HCT116 (cell line): Measurements from ENCODE around the gene ZNF783. TPM values are rescaled to one million over a fixed set of nuclear protein-coding genes. Genes with fewer than 3 reads are reported as not detected.

Experiments used
- ATAC-seq: fragments of 200-7000 bp; cut with Tn5 transposase; 2 replicates; pipeline ENCODE4 v1.9.1; 2020; ENCODE audit warnings: mild to moderate bottlenecking, moderate library complexity
- BruUV-seq: library from RNA; stranded (reverse); fragments of 400-500 nt; replicated peaks from 2 replicates; lab custom pipeline; 2021; lab: Mats Ljungman, UMichigan
- CTCF ChIA-PET: fragments of 300-600 bp; sonication (Branson Sonifier 250); formaldehyde crosslinking; loops from one replicate; lab custom pipeline; 2021; ENCODE audit warnings: antibody characterized with exemption; lab: Charles Lee
- POLR2A ChIA-PET: fragments of 300-600, 350-600 bp; sonication (Branson Sonifier 250); formaldehyde crosslinking; loops from one replicate; lab custom pipeline; 2021; ENCODE audit warnings: antibody characterized with exemption; lab: Charles Lee
- RAD21 ChIA-PET, 2 experiments: fragments of 300-600 bp; sonication (Branson Sonifier 250); formaldehyde crosslinking; loops; one replicate each; lab custom pipeline; 2023; ENCODE audit warnings: low total read pairs in 2 of 2; ENCODE audit not compliant: uncharacterized antibody in 2 of 2, unreplicated experiment in 2 of 2, low non-redundant PET in 1 of 2; lab: Charles Lee
- DNase-seq: peaks from one replicate; pipeline ENCODE4 v3.0.0-alpha.2; 2010; ENCODE audit warnings: low read depth, low spot score
- H2AFZ ChIP-seq: fragments of 200-600 bp; shearing (Covaris generic), sonication (generic); 2 replicates; pipeline ENCODE4 v1.6.1; 2017; ENCODE audit warnings: low read depth, mixed run types, mixed read lengths, antibody characterized with exemption, low read length; ENCODE audit not compliant: poor library complexity, severe bottlenecking
- H3K27ac ChIP-seq: 2 replicates; pipeline ENCODE4 v1.5.1; 2012; ENCODE audit warnings: low read depth, low read length
- H3K27me3 ChIP-seq: fragments of 200-600 bp; sonication (generic); 2 replicates; pipeline ENCODE4 v1.6.1; 2016; ENCODE audit warnings: mixed run types, low read length, mixed read lengths; ENCODE audit not compliant: insufficient read depth
- H3K36me3 ChIP-seq, 2 experiments: fragments of 200-500 bp in 1 of 2; fragments of 200-600 bp in 1 of 2; sonication (Bioruptor generic) in 1 of 2; sonication (generic) in 1 of 2; 2 replicates each; pipeline versions ENCODE4 v1.5.1 to v1.6.1; 2014 to 2016; ENCODE audit warnings: low read length in 2 of 2, inconsistent platforms in 1 of 2, mixed read lengths in 1 of 2, mixed run types in 1 of 2; ENCODE audit not compliant: insufficient read depth in 2 of 2, control insufficient read depth in 1 of 2
- H3K4me1 ChIP-seq, 2 experiments: fragments of 200-600 bp in 1 of 2; sonication (generic) in 1 of 2; 2 replicates each; pipeline versions ENCODE4 v1.5.1 to v1.6.1; 2012 to 2017; ENCODE audit warnings: low read length in 2 of 2, inconsistent platforms in 1 of 2, mild to moderate bottlenecking in 1 of 2, mixed read lengths in 1 of 2, mixed run types in 1 of 2, moderate library complexity in 1 of 2; ENCODE audit not compliant: insufficient read depth in 2 of 2, control insufficient read depth in 1 of 2
- H3K4me2 ChIP-seq: fragments of 200-600 bp; sonication (generic); 2 replicates; pipeline ENCODE4 v1.6.1; 2017; ENCODE audit warnings: mixed run types, low read length, mixed read lengths
- H3K4me3 ChIP-seq, 2 experiments: fragments of 200-600 bp in 1 of 2; sonication (generic) in 1 of 2; replicated peaks in 1 of 2; 2 replicates each; pipeline ENCODE4 v1.5.1; 2011 to 2016; ENCODE audit warnings: low read length in 2 of 2, control low read depth in 1 of 2, low read depth in 1 of 2, mild to moderate bottlenecking in 1 of 2, mixed read lengths in 1 of 2, mixed run types in 1 of 2
- H3K79me2 ChIP-seq: fragments of 200-600 bp; sonication (generic); 2 replicates; pipeline ENCODE4 v1.6.1; 2017; ENCODE audit warnings: mild to moderate bottlenecking, mixed run types, low read length, moderate library complexity, mixed read lengths; ENCODE audit not compliant: insufficient read depth
- H3K9ac ChIP-seq: fragments of 200-600 bp; sonication (generic); 2 replicates; pipeline ENCODE4 v1.6.1; 2016; ENCODE audit warnings: low read length, mixed read lengths
- H3K9me2 ChIP-seq: fragments of 200-600 bp; sonication (generic), shearing (Covaris generic); 2 replicates; pipeline ENCODE4 v1.6.1; 2017; ENCODE audit warnings: mixed run types, mild to moderate bottlenecking, moderate library complexity; ENCODE audit not compliant: insufficient read depth
- H3K9me3 ChIP-seq, 2 experiments: fragments of 200-500 bp in 1 of 2; fragments of 200-600 bp in 1 of 2; sonication (Bioruptor generic) in 1 of 2; sonication (generic) in 1 of 2; 2 replicates each; pipeline ENCODE4 v1.6.1; 2014 to 2017; ENCODE audit warnings: low read length in 2 of 2, mixed read lengths in 2 of 2, inconsistent platforms in 1 of 2, low read depth in 1 of 2, mild to moderate bottlenecking in 1 of 2, mixed run types in 1 of 2, moderate library complexity in 1 of 2; ENCODE audit not compliant: control insufficient read depth in 1 of 2, insufficient read depth in 1 of 2
- H4K20me1 ChIP-seq: fragments of 200-600 bp; sonication (generic), shearing (Covaris generic); 2 replicates; pipeline ENCODE4 v1.6.1; 2017; ENCODE audit warnings: mixed run types, mild to moderate bottlenecking, moderate library complexity; ENCODE audit not compliant: insufficient read depth
- CEBPB ChIP-seq: IDR thresholded peaks from 2 replicates; pipeline ENCODE4 v1.6.1; 2012; ENCODE audit warnings: low read depth
- EGR1 ChIP-seq: IDR thresholded peaks from 2 replicates; pipeline ENCODE4 v1.6.1; 2012; ENCODE audit warnings: low read depth
- EZH2 ChIP-seq: fragments of 200-600 bp; sonication (generic); IDR thresholded peaks from 2 replicates; pipeline ENCODE4 v1.6.1; 2017; ENCODE audit warnings: antibody characterized with exemption, mixed run types
- EZH2phosphoT487 ChIP-seq: fragments of 200-600 bp; IDR thresholded peaks from 2 replicates; pipeline ENCODE4 v1.6.1; 2018; ENCODE audit warnings: antibody characterized with exemption, borderline replicate concordance
- FOSL1 ChIP-seq: IDR thresholded peaks from 2 replicates; pipeline ENCODE4 v1.6.1; 2012; ENCODE audit warnings: low read depth
- JUND ChIP-seq: IDR thresholded peaks from 2 replicates; pipeline ENCODE4 v1.6.1; 2012
- POLR2A ChIP-seq: IDR thresholded peaks from 2 replicates; pipeline ENCODE4 v1.7.0; 2011; ENCODE audit warnings: borderline replicate concordance; ENCODE audit not compliant: insufficient read depth, insufficient read length; ENCODE audit errors: extremely low read depth
- POLR2AphosphoS5 ChIP-seq: IDR thresholded peaks from 2 replicates; pipeline ENCODE4 v1.6.1; 2011; ENCODE audit warnings: mild to moderate bottlenecking, low read depth, low read length, moderate library complexity
- REST ChIP-seq: IDR thresholded peaks from 2 replicates; pipeline ENCODE4 v1.6.1; 2012; ENCODE audit warnings: low read depth
- SIN3A ChIP-seq: IDR thresholded peaks from 2 replicates; pipeline ENCODE4 v1.6.1; 2012; ENCODE audit warnings: low read depth
- SRF ChIP-seq: IDR thresholded peaks from 2 replicates; pipeline ENCODE4 v1.6.1; 2012; ENCODE audit warnings: low read depth
- TCF7L2 ChIP-seq: IDR thresholded peaks from 2 replicates; pipeline ENCODE4 v1.7.0; 2011; ENCODE audit warnings: borderline replicate concordance, inconsistent platforms; ENCODE audit not compliant: insufficient read depth, insufficient read length; ENCODE audit errors: extremely low read depth
- YY1 ChIP-seq: IDR thresholded peaks from 2 replicates; pipeline ENCODE4 v1.6.1; 2011; ENCODE audit warnings: low read length, low read depth, moderate library complexity, mild to moderate bottlenecking; ENCODE audit not compliant: insufficient replicate concordance; ENCODE audit errors: extremely low read depth
- ZBTB33 ChIP-seq: IDR thresholded peaks from 2 replicates; pipeline ENCODE4 v1.6.1; 2011; ENCODE audit warnings: mild to moderate bottlenecking, low read length, moderate library complexity; ENCODE audit not compliant: insufficient replicate concordance; ENCODE audit errors: extremely low read depth
- ZNF274 ChIP-seq: fragments of 200-500 bp; sonication (Bioruptor generic); IDR thresholded peaks from 2 replicates; pipeline ENCODE4 v1.6.1; 2014; ENCODE audit warnings: mild to moderate bottlenecking, low read depth, low read length, inconsistent platforms
- intact Hi-C: fragments of 100-400 bp; cut with micrococcal nuclease; formaldehyde crosslinking; loops from 2 replicates; pipeline ENCODE4 v1.10.0; 2022
- total RNA-seq: library from RNA; stranded (reverse); gene quantifications from one replicate; pipeline ENCODE4 v1.2.1, GENCODE V29; 2021; ENCODE audit not compliant: unreplicated experiment

ZNF783 gene
- total RNA-seq, 1 experiment from 2014 or later = 12.5 TPM

GRCh38 chr7:149279111-149279743 is 17.2 kb downstream of the ZNF783 start (continued):
- TF ChIP-seq REST (no peak), TCF7L2 (no peak), ZNF274 (no peak), CEBPB (no peak), FOSL1 (no peak), JUND (no peak), YY1 (no peak), EGR1 (no peak)

GRCh38 chr7:149280151-149280550 is 18.2 kb downstream of the ZNF783 start:
- H3K79me2 ChIP-seq = no peaks in the 10 kb centered on the region
- H4K20me1 ChIP-seq = no peaks in the 10 kb centered on the region
- no peak overlapping the region for H3K27ac ChIP-seq
- ChIA-PET CTCF (no interaction called here), POLR2A (no interaction called here), RAD21 (no interaction called here)
- no peaks in the 10 kb centered on the region for H3K9me3 ChIP-seq
- BruUV-seq = no TSS peak
- no peaks in the 10 kb centered on the region for H3K27me3 ChIP-seq
- intact Hi-C loops = no loop called here
- DNase-seq = no peak
- H3K9me2 ChIP-seq = no peaks in the 10 kb centered on the region
- no peak overlapping the region for H2AFZ ChIP-seq
- H3K4me2 ChIP-seq = no peak overlapping the region
- H3K9ac ChIP-seq = no peak overlapping the region
- no peak overlapping the region for H3K4me3 ChIP-seq
- ATAC-seq = no peak
- H3K36me3 ChIP-seq = 0 out of 4 replicates have a peak, but pooled peaks cover 0 to 2% of the 10 kb centered on the region in 2 experiments
- peaks cover 0 to 8% of the 10 kb centered on the region in 2 experiments; a peak in 2 of 4 replicates for H3K4me1 ChIP-seq
- no peak for TF ChIP-seq EZH2phosphoT487
- TF ChIP-seq ZBTB33 = no peak
- TF ChIP-seq POLR2A = no peak
- no peak for TF ChIP-seq FOSL1
- no peak for TF ChIP-seq SIN3A
- no peak for TF ChIP-seq CEBPB
- no peak for TF ChIP-seq ZNF274
- TF ChIP-seq EZH2 = no peak
- no peak for TF ChIP-seq POLR2AphosphoS5
- TF ChIP-seq TCF7L2 = no peak
- TF ChIP-seq SRF = no peak
- no peak for TF ChIP-seq REST
